GM12873 (cell line): ENCODE data around the gene ANKEF1.

Experiments
- CTCF ChIP-seq: IDR thresholded peaks from 2 replicates; pipeline ENCODE4 v1.5.1; 2012; ENCODE audit warnings: low read depth, mild to moderate bottlenecking, moderate library complexity, low read length, control low read depth; ENCODE audit not compliant: insufficient read depth; ENCODE audit errors: missing control alignments

The ANKEF1 gene

GRCh38 chr20:10007747-10008146, 27.0 kb upstream of the ANKEF1 start:
- no peak for TF ChIP-seq CTCF

- TF ChIP-seq CTCF = no peak
Observed at GRCh38 chr20:10012464-10012863, 22.3 kb upstream of the ANKEF1 start.

GRCh38 chr20:10014431-10014830, 20.4 kb upstream of the ANKEF1 start:
- TF ChIP-seq CTCF = no peak

- TF ChIP-seq CTCF = no peak
Observed at GRCh38 chr20:10020937-10021336, 13.8 kb upstream of the ANKEF1 start.

GRCh38 chr20:10022625-10023024, 12.2 kb upstream of the ANKEF1 start:
- TF ChIP-seq CTCF = no peak

GRCh38 chr20:10023911-10024310, 10.9 kb upstream of the ANKEF1 start:
- TF ChIP-seq CTCF = no peak

- no peak for TF ChIP-seq CTCF
Observed at GRCh38 chr20:10033905-10034650, 709 bp upstream of the ANKEF1 start.
